Measurements from ENCODE around the gene KCNA3.
"Not testable (repeated sequence)": the region's sequence is repeated elsewhere in the genome, so short reads cannot be mapped to it uniquely, and the experiment has no call there.

The KCNA3 gene

DNA sequence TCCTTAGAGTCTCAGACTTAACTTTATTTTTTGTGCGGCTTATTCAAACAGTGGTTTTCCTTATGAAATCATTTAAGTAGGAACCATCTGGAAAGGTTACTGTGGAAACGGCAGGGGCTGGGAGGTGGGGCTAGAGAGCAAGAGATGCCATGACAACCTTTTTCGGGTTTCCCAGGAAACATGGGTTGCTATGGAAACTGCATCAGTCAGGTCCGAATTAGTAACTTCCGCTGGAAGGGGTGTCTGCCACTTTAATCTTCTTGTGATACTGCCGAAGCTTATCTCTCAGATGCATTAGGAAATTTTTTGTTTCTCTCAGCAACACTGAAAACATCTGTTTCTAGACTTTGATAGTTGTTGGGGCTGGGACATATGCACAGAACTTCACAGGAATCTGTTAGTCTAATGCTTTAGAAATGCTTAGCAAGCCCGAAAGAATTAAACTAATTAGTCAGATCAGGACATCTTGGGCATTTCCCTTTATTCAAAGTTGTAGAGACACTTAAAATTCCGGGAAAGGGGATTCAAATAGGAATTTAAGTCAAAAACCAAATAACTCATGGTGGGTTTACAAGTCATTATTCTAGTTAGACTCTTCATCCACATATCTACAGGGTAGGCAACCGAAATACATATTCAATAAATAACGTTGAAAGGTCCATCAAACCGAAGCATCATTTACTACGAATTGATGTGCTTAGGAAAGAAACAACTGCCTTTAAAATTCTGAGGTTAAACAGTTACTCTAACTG, 2.6 kb downstream of the KCNA3 start:
- no peak for TF ChIP-seq ZFX (IDR thresholded peaks at IDR 0.05)
- TF ChIP-seq CTCF (conservative IDR thresholded peaks at IDR 0.05) = no peak
- no peak overlapping the region for H3K27ac ChIP-seq

DNA sequence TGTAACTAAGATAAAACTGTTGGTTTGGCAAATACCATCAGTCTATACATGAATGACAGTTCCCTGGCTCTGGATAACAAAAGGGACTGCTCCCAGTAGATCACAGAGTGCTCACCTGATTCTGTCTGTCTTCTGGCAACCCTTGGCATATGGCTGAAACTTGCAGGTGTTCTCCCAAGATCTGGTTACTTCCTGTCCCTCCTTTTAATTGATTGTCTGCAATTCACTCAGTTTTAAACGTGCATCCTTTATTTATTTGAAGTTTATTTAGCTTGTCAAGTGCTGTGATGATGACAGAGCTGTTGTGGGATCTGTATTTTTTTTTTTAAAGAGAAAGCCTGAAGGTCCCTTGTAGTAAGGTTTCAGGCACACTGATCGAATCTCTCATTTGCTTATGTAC, 3.4 kb downstream of the KCNA3 start:
- TF ChIP-seq ZFX (IDR thresholded peaks at IDR 0.05) (no peak), CTCF (conservative IDR thresholded peaks at IDR 0.05) (no peak)
- no peak overlapping the region for H3K27ac ChIP-seq

DNA sequence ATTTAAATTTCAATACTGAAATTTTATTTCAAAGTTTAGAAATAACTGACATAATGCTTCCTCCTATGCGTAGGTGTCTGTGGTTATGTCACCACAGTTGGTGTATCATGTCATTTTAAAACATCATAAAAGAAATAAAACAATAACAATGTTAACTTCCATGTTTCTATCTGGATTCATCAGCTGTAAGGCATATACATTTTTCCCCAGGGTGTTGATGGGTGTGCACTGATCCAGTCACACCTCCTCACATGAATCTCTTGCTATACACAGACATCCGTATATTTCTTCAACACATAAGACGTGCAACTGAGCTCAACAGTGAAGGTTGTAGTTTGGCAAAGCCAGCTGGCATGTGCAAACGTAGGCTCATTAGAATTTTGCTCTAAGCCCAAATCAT, 6.2 kb downstream of the KCNA3 start:
- no peak overlapping the region for H3K27ac ChIP-seq
- no peak for TF ChIP-seq CTCF (conservative IDR thresholded peaks at IDR 0.05)
- no peak for TF ChIP-seq ZFX (IDR thresholded peaks at IDR 0.05)

DNA sequence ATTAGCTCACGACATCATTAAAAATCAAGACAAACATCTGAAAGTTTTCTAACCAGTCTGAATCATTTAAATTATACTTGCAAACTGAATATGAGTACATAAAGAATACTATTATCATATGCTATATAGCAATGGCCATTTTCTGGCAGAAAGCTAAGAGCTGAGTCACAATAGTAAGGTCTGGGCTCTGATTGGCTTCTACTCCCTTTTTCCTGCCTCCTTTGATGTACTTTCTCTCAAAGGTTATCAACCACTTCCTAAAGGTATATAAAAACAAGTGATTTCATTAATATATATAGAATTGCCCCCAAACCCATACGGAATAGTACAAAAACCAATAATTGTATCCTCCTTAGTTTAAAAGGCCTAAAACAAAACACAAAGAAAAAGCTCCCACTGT, 7.0 kb downstream of the KCNA3 start:
- H3K27ac ChIP-seq = no peak overlapping the region
- no peak for TF ChIP-seq ZFX (IDR thresholded peaks at IDR 0.05)
- TF ChIP-seq CTCF (conservative IDR thresholded peaks at IDR 0.05) = no peak

GRCh38 chr1:110663241-110663640, 11.5 kb downstream of the KCNA3 start:
- no peak overlapping the region for H3K27ac ChIP-seq
- no peak for TF ChIP-seq CTCF (conservative IDR thresholded peaks at IDR 0.05)
- no peak for TF ChIP-seq ZFX (IDR thresholded peaks at IDR 0.05)

DNA sequence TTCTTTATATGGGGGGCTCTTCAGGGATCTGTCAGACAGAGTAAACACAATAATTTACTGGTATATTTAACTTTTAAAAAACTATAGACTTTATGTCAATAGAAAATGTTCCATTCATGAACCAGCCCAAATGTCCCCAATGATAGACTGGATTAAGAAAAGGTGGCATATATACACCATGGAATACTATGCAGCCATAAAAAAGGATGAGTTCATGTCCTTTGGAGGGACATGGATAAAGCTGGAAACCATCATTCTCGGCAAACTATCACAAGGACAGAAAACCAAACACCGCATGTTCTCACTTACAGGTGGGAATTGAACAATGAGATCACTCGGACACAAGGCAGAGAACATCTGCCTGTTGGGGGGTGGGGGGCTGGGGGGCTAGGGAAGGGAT, 15.2 kb downstream of the KCNA3 start:
- not testable (repeated sequence) for H3K27ac ChIP-seq

DNA sequence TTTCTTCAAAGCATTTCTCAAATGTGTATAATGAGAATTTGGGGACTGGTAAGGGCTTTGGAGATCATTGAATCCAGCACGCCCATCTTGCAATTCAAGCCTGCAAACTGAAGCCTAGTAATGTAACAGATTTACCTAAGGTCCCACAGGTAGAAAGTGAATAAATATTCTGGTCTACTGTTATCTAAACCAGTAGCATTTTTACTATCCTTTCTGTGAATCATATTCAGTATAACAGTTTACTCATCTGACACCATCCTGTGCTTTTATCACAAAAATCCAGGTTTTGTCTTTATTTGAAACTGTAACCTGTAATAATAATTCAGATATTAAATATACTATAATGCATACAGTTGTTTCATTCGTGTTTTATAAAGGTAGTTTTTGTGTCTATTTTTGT, 17.4 kb downstream of the KCNA3 start:
- TF ChIP-seq ZFX (IDR thresholded peaks at IDR 0.05) (no peak), CTCF (conservative IDR thresholded peaks at IDR 0.05) (no peak)
- H3K27ac ChIP-seq = no peak overlapping the region

DNA sequence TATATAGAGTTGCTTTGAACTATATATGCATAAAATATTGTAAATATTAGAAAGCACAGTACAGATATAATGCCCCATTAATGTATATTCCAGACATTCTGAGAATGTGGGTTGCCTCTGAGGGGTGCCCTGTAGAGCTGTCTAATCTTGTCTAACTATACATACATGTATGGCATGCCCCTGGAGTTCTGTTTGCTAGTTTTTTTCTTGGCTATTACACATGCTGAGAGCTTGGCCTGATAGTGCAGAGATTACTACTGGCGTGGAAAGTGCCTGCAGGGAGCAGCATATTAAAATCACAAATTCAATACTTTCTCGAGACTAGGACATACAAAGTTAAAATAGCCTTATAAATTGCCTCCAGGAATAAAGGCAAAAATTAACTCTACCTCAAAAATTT, 24.1 kb downstream of the KCNA3 start:
- TF ChIP-seq ZFX (IDR thresholded peaks at IDR 0.05) (no peak), CTCF (conservative IDR thresholded peaks at IDR 0.05) (no peak)
- no peak overlapping the region for H3K27ac ChIP-seq

Measured in C4-2B (cell line).